ENCODE data around the gene PLPP7.

GRCh38 chr9:131266266-131267229, 23.0 kb upstream of the PLPP7 start:
- TF ChIP-seq, protein P1, sequence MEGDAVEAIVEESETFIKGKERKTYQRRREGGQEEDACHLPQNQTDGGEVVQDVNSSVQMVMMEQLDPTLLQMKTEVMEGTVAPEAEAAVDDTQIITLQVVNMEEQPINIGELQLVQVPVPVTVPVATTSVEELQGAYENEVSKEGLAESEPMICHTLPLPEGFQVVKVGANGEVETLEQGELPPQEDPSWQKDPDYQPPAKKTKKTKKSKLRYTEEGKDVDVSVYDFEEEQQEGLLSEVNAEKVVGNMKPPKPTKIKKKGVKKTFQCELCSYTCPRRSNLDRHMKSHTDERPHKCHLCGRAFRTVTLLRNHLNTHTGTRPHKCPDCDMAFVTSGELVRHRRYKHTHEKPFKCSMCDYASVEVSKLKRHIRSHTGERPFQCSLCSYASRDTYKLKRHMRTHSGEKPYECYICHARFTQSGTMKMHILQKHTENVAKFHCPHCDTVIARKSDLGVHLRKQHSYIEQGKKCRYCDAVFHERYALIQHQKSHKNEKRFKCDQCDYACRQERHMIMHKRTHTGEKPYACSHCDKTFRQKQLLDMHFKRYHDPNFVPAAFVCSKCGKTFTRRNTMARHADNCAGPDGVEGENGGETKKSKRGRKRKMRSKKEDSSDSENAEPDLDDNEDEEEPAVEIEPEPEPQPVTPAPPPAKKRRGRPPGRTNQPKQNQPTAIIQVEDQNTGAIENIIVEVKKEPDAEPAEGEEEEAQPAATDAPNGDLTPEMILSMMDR (IDR thresholded peaks at IDR 0.05; ENCODE audit: insufficient read depth, low read depth, low read length) = no peak
- TF ChIP-seq EZH2 (IDR thresholded peaks at IDR 0.05; ENCODE audit: insufficient read depth, low read length) = no peak

Measured in astrocyte (in vitro differentiated cells and primary cell).